Nephron progenitor cell (in vitro differentiated cells): Measurements from ENCODE around the gene SENP1.

Experiments
- DNase-seq: peaks from one replicate; pipeline ENCODE4 v3.0.0; 2021
- H3K27ac Mint-ChIP-seq: 2 replicates; pipeline ENCODE4 v1.8.0; 2021; ENCODE audit warnings: mild to moderate bottlenecking, moderate library complexity, mixed read lengths
- H3K27me3 Mint-ChIP-seq: 2 replicates; pipeline ENCODE4 v1.8.0; 2021; ENCODE audit warnings: mild to moderate bottlenecking, low read depth, mixed read lengths; ENCODE audit not compliant: poor library complexity
- H3K36me3 Mint-ChIP-seq: 2 replicates; pipeline ENCODE4 v1.8.0; 2021; ENCODE audit warnings: low read depth, mixed read lengths
- H3K4me1 Mint-ChIP-seq: 2 replicates; pipeline ENCODE4 v1.8.0; 2021; ENCODE audit warnings: mixed read lengths
- H3K4me3 Mint-ChIP-seq: 2 replicates; pipeline ENCODE4 v1.8.0; 2021; ENCODE audit warnings: mild to moderate bottlenecking, moderate library complexity, mixed read lengths
- H3K9me3 Mint-ChIP-seq: 2 replicates; pipeline ENCODE4 v1.8.0; 2021; ENCODE audit warnings: mild to moderate bottlenecking, moderate library complexity, mixed read lengths
- CTCF ChIP-seq: fragments of 200-600 bp; sonication (generic); IDR thresholded peaks from 2 replicates; pipeline ENCODE4 v1.5.0; 2021; ENCODE audit warnings: antibody characterized with exemption

The SENP1 gene

GRCh38 chr12:48069241-48069640 lies 36.6 kb downstream of the SENP1 start:
- no peaks in the 10 kb centered on the region for H3K9me3 Mint-ChIP-seq
- no peak for TF ChIP-seq CTCF
- no peak for DNase-seq
- H3K4me3 Mint-ChIP-seq = no peak overlapping the region
- H3K4me1 Mint-ChIP-seq = no peaks in the 10 kb centered on the region
- H3K27ac Mint-ChIP-seq = no peak overlapping the region
- no peaks in the 10 kb centered on the region for H3K27me3 Mint-ChIP-seq
- peaks cover 73% of the 10 kb centered on the region for H3K36me3 Mint-ChIP-seq

- Mint-ChIP-seq H3K9me3 (no peaks in the 10 kb centered on the region), H3K27me3 (no peaks in the 10 kb centered on the region), H3K4me3 (no peak overlapping the region), H3K4me1 (no peaks in the 10 kb centered on the region), H3K27ac (peak overlapping the region; percentile 78), H3K36me3 (peaks cover 77% of the 10 kb centered on the region)
- no peak for TF ChIP-seq CTCF
- no peak for DNase-seq
These were observed 37.4 kb downstream of the SENP1 start for GRCh38 chr12:48068457-48068856.

GRCh38 chr12:48067250-48067938 lies 38.5 kb downstream of the SENP1 start:
- H3K36me3 Mint-ChIP-seq = peaks cover 71% of the 10 kb centered on the region
- H3K27ac Mint-ChIP-seq = peak overlapping the region; percentile 15
- no peaks in the 10 kb centered on the region for H3K9me3 Mint-ChIP-seq
- DNase-seq = no peak
- no peaks in the 10 kb centered on the region for H3K4me1 Mint-ChIP-seq
- no peak for TF ChIP-seq CTCF
- no peaks in the 10 kb centered on the region for H3K27me3 Mint-ChIP-seq
- no peak overlapping the region for H3K4me3 Mint-ChIP-seq

GRCh38 chr12:48065041-48065440 lies 40.8 kb downstream of the SENP1 start:
- Mint-ChIP-seq H3K27ac (no peak overlapping the region), H3K4me1 (peaks cover 6% of the 10 kb centered on the region), H3K4me3 (no peak overlapping the region), H3K27me3 (no peaks in the 10 kb centered on the region), H3K9me3 (no peaks in the 10 kb centered on the region), H3K36me3 (peaks cover 72% of the 10 kb centered on the region)
- TF ChIP-seq CTCF = no peak
- DNase-seq = no peak

GRCh38 chr12:48063530-48063929 lies 42.3 kb downstream of the SENP1 start:
- Mint-ChIP-seq H3K27me3 (no peaks in the 10 kb centered on the region), H3K4me3 (no peak overlapping the region), H3K27ac (no peak overlapping the region), H3K9me3 (peaks cover 15% of the 10 kb centered on the region), H3K4me1 (peaks cover 6% of the 10 kb centered on the region), H3K36me3 (peaks cover 74% of the 10 kb centered on the region)
- no peak for DNase-seq
- TF ChIP-seq CTCF = no peak
